ENCODE data around the gene GRK2. TPM values are rescaled to one million over a fixed set of nuclear protein-coding genes. Genes with fewer than 3 reads are reported as not detected.
A peak's percentile ranks its signal among the peaks of the same experiment; 100 is the strongest.

Gene GRK2
- total RNA-seq, 2 experiments from 2014 or later: 303 to 305 TPM

DNA sequence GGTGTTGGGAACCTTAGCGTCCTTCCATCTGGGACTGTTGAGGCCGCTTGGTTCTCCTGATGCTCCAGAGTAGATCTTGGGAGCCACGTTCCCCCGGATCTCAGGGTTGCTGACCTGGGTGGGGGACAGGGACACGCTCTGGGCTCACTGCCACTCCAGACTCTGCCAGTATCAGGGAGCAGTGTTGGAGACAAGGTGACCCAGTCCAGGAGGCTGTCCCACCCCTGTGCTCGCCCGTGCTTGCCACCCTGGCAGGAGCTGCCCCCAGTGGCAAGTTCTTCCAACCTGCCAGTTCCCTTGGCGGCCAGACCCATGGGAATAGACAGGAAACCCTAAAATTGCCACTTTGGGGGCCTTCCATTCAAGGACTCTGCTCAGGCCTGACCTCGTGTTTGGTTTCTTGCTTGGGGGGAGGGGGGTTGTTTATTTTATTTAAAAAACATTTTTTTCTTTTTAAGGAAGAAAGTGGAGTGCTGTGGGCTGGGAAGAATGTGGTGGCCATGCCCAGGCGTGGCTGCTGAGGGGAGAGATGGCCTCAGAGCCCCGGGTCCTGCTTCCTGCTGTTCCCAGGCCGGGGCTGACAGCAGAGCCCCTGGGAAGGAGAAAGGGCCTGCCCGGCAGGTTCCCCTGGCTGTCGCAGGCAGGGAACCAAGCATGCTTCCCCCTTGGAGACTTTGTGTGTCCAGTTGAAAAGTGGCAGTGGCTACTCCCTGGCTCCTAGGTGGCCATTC is 7.2 kb downstream of the GRK2 start:
- no peak for ATAC-seq

DNA sequence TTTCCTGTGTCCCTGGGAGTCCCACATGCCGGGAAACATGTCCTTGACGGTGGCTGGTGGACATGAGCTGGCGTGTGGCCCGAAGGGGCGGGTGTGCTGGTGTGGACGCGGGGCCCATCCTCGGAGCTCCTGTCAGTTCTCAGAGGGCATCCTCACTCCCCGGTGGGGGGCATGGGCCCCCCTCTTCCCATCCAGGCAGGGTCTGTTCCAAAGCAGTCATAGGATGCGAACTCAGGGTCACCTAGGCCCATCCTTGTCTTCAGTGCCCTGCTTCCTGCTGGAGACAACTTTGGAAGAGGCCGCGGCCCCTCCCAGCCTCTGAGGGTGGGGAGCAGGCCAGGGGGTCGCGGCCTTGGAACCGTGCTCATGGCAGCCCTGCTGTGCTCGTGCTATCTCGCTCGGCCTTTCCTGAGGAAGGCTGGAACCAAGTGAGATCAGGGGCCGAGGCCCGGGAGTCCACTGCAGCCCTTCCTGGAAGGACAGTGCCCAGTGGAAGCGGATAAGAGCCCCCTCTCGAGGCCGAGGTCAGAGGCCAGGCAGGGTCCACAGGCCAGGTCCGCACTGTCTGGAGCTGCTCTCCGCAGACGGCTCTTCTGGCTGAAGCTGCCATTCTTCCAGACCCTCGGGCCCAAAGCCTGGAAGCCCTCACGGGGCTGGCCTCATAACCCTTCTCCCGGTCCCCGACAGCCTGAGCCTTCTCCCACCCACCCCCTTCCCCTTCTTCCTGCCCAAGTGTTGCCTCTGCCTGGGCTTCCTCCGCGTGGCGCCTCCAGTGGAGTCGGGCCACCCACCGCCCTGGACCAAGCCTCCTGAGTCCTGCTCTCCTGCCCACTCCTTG is 8.7 kb downstream of the GRK2 start:
- no peaks in the 10 kb centered on the region for H3K9me3 Mint-ChIP-seq
- ChIA-PET POLR2A (interaction anchor here (1.1 to 19.8 kb wide), 4 partner anchors 8 to 128 kb away, joined by 3 to 308 read pairs (median 4); partner anchors contain the start of gene ANKRD13D), CTCF (interaction anchor here (1.6 to 3.9 kb wide), 2 partner anchors 12 to 13 kb away, joined by 4 to 21 read pairs; partner anchors contain the start of gene ANKRD13D)
- H3K27ac Mint-ChIP-seq: peak overlapping the region; percentile 97
- H3K36me3 Mint-ChIP-seq (ENCODE audit: low read depth): peaks cover 80% of the 10 kb centered on the region
- no peaks in the 10 kb centered on the region for H3K27me3 Mint-ChIP-seq
- no peak for DNase-seq
- H3K4me1 Mint-ChIP-seq (ENCODE audit: low read depth): peaks cover 71% of the 10 kb centered on the region
- TF ChIP-seq, protein P1, sequence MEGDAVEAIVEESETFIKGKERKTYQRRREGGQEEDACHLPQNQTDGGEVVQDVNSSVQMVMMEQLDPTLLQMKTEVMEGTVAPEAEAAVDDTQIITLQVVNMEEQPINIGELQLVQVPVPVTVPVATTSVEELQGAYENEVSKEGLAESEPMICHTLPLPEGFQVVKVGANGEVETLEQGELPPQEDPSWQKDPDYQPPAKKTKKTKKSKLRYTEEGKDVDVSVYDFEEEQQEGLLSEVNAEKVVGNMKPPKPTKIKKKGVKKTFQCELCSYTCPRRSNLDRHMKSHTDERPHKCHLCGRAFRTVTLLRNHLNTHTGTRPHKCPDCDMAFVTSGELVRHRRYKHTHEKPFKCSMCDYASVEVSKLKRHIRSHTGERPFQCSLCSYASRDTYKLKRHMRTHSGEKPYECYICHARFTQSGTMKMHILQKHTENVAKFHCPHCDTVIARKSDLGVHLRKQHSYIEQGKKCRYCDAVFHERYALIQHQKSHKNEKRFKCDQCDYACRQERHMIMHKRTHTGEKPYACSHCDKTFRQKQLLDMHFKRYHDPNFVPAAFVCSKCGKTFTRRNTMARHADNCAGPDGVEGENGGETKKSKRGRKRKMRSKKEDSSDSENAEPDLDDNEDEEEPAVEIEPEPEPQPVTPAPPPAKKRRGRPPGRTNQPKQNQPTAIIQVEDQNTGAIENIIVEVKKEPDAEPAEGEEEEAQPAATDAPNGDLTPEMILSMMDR (IDR thresholded peaks at IDR 0.05): no peak
- peak overlapping the region; percentile 71 for H3K4me3 Mint-ChIP-seq
- intact Hi-C loops (cut with micrococcal nuclease): no loop called here
- ATAC-seq: no peak

More for the DNA sequence above, 7.2 kb downstream of the GRK2 start:
- Mint-ChIP-seq H3K4me1 (ENCODE audit: low read depth) (peaks cover 70% of the 10 kb centered on the region), H3K27me3 (no peaks in the 10 kb centered on the region), H3K36me3 (ENCODE audit: low read depth) (peaks cover 81% of the 10 kb centered on the region), H3K27ac (peak overlapping the region; percentile 97), H3K4me3 (peak overlapping the region; percentile 90), H3K9me3 (no peaks in the 10 kb centered on the region)
- POLR2A ChIA-PET: interaction anchor here (0.9 to 19.8 kb wide), 7 partner anchors 7 to 44 kb away, joined by 3 to 308 read pairs (median 16); partner anchors contain the start of genes ANKRD13D and SSH3
- no peak for DNase-seq
- TF ChIP-seq, protein P1 (IDR thresholded peaks at IDR 0.05): no peak
- intact Hi-C loops (cut with micrococcal nuclease): no loop called here
- CTCF ChIA-PET: interaction anchor here (1.4 to 7.1 kb wide), 5 partner anchors 10 to 78 kb away, joined by 4 to 55 read pairs (median 6); partner anchors contain the start of genes ANKRD13D and SSH3

DNA sequence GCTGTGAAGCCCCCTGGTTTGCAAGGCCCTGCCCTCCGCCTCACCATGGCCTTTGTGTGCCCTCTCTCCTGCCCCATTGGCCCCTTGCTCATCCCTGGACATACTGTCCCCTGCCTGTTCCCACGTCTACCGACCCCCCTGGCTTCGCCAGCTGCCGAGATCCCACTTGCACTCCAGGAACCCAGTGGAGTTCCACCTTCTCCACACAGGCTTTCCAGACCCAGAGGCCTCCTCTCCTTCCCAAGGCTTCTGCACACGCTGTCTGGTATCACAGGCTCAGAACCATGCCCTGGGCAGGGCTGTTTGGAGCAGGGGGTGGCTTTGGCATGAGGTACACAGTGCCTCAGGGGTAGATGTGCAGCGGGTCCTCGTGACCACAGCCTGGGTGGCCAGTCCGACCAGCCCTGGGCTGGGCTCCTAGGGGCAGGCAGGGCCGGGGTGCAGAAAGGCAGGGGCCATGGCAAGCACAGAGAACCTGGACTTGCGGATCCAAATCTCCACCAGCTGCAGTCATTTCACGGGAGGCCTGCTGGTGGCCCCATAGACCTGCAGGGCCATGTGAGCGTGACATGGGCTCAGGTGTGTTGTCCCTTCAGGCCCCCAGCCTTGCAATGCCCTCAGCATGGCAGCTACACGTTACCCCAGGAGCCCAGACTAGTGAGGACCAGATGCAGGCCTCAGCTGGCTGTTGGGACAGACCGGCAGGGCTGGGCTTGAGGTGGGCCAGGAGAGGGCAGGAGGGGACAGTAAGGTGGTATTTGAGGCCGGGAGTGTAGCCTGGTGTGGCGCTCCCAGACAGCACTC is 9.5 kb downstream of the GRK2 start:
- Mint-ChIP-seq H3K4me1 (ENCODE audit: low read depth) (peaks cover 63% of the 10 kb centered on the region), H3K27ac (peak overlapping the region; percentile 97), H3K9me3 (no peaks in the 10 kb centered on the region), H3K36me3 (ENCODE audit: low read depth) (peaks cover 80% of the 10 kb centered on the region), H3K4me3 (peak overlapping the region; percentile 71), H3K27me3 (no peaks in the 10 kb centered on the region)
- TF ChIP-seq, protein P1 (IDR thresholded peaks at IDR 0.05): no peak
- CTCF ChIA-PET: interaction anchor here (0.8 to 3.9 kb wide), 2 partner anchors 12 to 41 kb away, joined by 3 to 21 read pairs; partner anchors contain the start of gene ANKRD13D
- intact Hi-C loops (cut with micrococcal nuclease): no loop called here
- POLR2A ChIA-PET: interaction anchor here (1.4 to 19.8 kb wide), 5 partner anchors 6 to 127 kb away, joined by 4 to 308 read pairs (median 22); partner anchors contain the start of genes ANKRD13D and GRK2
- peak; percentile 66 for DNase-seq
- no peak for ATAC-seq

DNA sequence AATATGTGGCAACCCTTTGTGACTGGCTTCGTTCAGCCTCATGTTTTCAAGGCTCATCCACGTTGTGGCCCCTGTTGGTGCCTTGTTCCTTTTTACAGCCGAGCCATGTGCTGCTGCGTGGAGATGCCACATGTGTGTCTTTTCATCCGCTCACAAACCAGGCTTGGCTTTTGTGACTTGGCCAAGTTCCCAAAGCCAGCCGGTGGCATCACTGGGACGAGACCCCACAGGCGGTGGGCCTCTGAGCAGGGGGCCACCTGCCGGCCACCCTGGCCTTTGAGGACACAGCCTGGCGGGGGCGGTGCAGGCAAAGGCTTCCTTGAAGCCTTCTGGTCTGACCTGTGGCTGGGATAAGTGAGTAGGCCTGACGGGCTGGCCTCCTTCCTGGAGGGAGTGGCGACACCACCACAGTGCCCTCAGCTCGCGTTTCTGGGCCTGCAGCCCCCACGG is 10.5 kb downstream of the GRK2 start:
- no peaks in the 10 kb centered on the region for H3K9me3 Mint-ChIP-seq
- TF ChIP-seq, protein P1 (IDR thresholded peaks at IDR 0.05): peak; percentile 22
- H3K27me3 Mint-ChIP-seq: no peaks in the 10 kb centered on the region
- ChIA-PET POLR2A (interaction anchor here (0.6 to 19.8 kb wide), 9 partner anchors 7 to 96 kb away, joined by 3 to 308 read pairs (median 4); partner anchors contain the start of genes ANKRD13D, CLCF1 and GRK2), CTCF (interaction anchor here (0.8 to 3.9 kb wide), 9 partner anchors 9 to 106 kb away, joined by 3 to 21 read pairs (median 4); partner anchors contain the start of genes ANKRD13D and GRK2)
- H3K36me3 Mint-ChIP-seq (ENCODE audit: low read depth): peaks cover 72% of the 10 kb centered on the region
- intact Hi-C loops (cut with micrococcal nuclease): no loop called here
- peak overlapping the region; percentile 97 for H3K27ac Mint-ChIP-seq
- ATAC-seq: peak; percentile 46
- DNase-seq: peak; percentile 83
- peaks cover 59% of the 10 kb centered on the region for H3K4me1 Mint-ChIP-seq (ENCODE audit: low read depth)
- peak overlapping the region; percentile 71 for H3K4me3 Mint-ChIP-seq

All from activated CD8-positive, alpha-beta T cell treated with anti-CD3 and anti-CD28 coated beads for 36 hours (primary cell).